OCI-LY1 (cell line): ENCODE results near the gene CNTNAP4.

ENCODE experiments used
- H2AFZ ChIP-seq: fragments of 200-600 bp; sonication (generic), shearing (Covaris generic); 2 replicates; pipeline ENCODE4 v1.6.0; 2014; ENCODE audit warnings: antibody characterized with exemption, mild to moderate bottlenecking, low read length
- H3F3A ChIP-seq: fragments of 200-600 bp; sonication (generic), shearing (Covaris generic); 2 replicates; pipeline ENCODE4 v1.6.0; 2014; ENCODE audit warnings: mild to moderate bottlenecking, antibody characterized with exemption, low read length, moderate library complexity; ENCODE audit not compliant: insufficient read depth
- H3K27ac ChIP-seq: fragments of 200-600 bp; sonication (generic); 2 replicates; pipeline ENCODE4 v1.5.1; 2014; ENCODE audit warnings: low read length, mixed run types, mild to moderate bottlenecking, low read depth; ENCODE audit not compliant: poor library complexity, severe bottlenecking
- H3K27me3 ChIP-seq: fragments of 200-600 bp; sonication (generic); 2 replicates; pipeline ENCODE4 v1.6.0; 2014; ENCODE audit warnings: antibody characterized with exemption, mild to moderate bottlenecking, low read length, moderate library complexity; ENCODE audit not compliant: insufficient read depth
- H3K36me3 ChIP-seq: fragments of 200-600 bp; sonication (generic); 2 replicates; pipeline ENCODE4 v1.6.1; 2014; ENCODE audit warnings: mild to moderate bottlenecking, antibody characterized with exemption, low read length, moderate library complexity, mixed read lengths; ENCODE audit not compliant: insufficient read depth
- H3K4me1 ChIP-seq: fragments of 200-600 bp; sonication (generic); 2 replicates; pipeline ENCODE4 v1.5.1; 2014; ENCODE audit warnings: mild to moderate bottlenecking, low read length, moderate library complexity; ENCODE audit not compliant: insufficient read depth, severe bottlenecking
- H3K4me2 ChIP-seq: fragments of 200-600 bp; sonication (generic), shearing (Covaris generic); 2 replicates; pipeline ENCODE4 v1.6.1; 2014; ENCODE audit warnings: low read length
- H3K4me3 ChIP-seq: fragments of 200-600 bp; sonication (generic); 2 replicates; pipeline ENCODE4 v1.5.1; 2014; ENCODE audit warnings: low read length, low read depth, mild to moderate bottlenecking, mixed read lengths; ENCODE audit not compliant: poor library complexity, severe bottlenecking
- H3K79me2 ChIP-seq: fragments of 200-600 bp; shearing (Covaris generic); 2 replicates; pipeline ENCODE4 v1.6.1; 2016; ENCODE audit warnings: mixed run types, low read length, mixed read lengths; ENCODE audit not compliant: insufficient read depth
- H3K9ac ChIP-seq: fragments of 200-600 bp; sonication (generic), shearing (Covaris generic); 2 replicates; pipeline ENCODE4 v1.6.1; 2014; ENCODE audit warnings: mild to moderate bottlenecking, low read length, mixed read lengths
- H3K9me2 ChIP-seq: fragments of 200-600 bp; sonication (generic), shearing (Covaris generic); 2 replicates; pipeline ENCODE4 v1.6.1; 2014; ENCODE audit warnings: low read depth, mild to moderate bottlenecking, low read length, mixed read lengths
- H3K9me3 ChIP-seq: fragments of 200-600 bp; shearing (Covaris generic); 2 replicates; pipeline ENCODE4 v1.6.1; 2014; ENCODE audit warnings: low read length, mixed read lengths
- H4K20me1 ChIP-seq: fragments of 200-600 bp; sonication (generic), shearing (Covaris generic); 2 replicates; pipeline ENCODE4 v1.6.0; 2016; ENCODE audit warnings: mild to moderate bottlenecking, low read length; ENCODE audit not compliant: insufficient read depth
- CTCF ChIP-seq: fragments of 200-600 bp; sonication (generic), shearing (Covaris generic); IDR thresholded peaks from 2 replicates; pipeline ENCODE4 v1.5.1; 2017; ENCODE audit warnings: mild to moderate bottlenecking, antibody characterized with exemption, low read length, moderate library complexity, mixed read lengths
- EZH2 ChIP-seq: fragments of 200-600 bp; sonication (generic), shearing (Covaris generic); IDR thresholded peaks from 2 replicates; pipeline ENCODE4 v1.8.0; 2017; ENCODE audit warnings: borderline replicate concordance, mixed run types, mild to moderate bottlenecking, antibody characterized with exemption, low read length, moderate library complexity, mixed read lengths

The CNTNAP4 gene

GRCh38 chr16:76529120-76529519, 251.9 kb downstream of the CNTNAP4 start:
- H2AFZ ChIP-seq = no peak overlapping the region
- H3K36me3 ChIP-seq = no peaks in the 10 kb centered on the region
- no peaks in the 10 kb centered on the region for H3K4me1 ChIP-seq
- H3K9me3 ChIP-seq = no peaks in the 10 kb centered on the region
- H4K20me1 ChIP-seq = no peaks in the 10 kb centered on the region
- no peak overlapping the region for H3K4me2 ChIP-seq
- H3F3A ChIP-seq = no peaks in the 10 kb centered on the region
- no peak overlapping the region for H3K4me3 ChIP-seq
- no peak overlapping the region for H3K9ac ChIP-seq
- H3K27me3 ChIP-seq = no peaks in the 10 kb centered on the region
- no peaks in the 10 kb centered on the region for H3K9me2 ChIP-seq
- H3K79me2 ChIP-seq = no peaks in the 10 kb centered on the region
- TF ChIP-seq EZH2 (no peak), CTCF (no peak)
- no peak overlapping the region for H3K27ac ChIP-seq

- TF ChIP-seq CTCF (no peak), EZH2 (no peak)
Measured at GRCh38 chr16:76531236-76531635, 254.0 kb downstream of the CNTNAP4 start.

GRCh38 chr16:76532188-76532973, 255.2 kb downstream of the CNTNAP4 start:
- Histone ChIP-seq H3K4me1 (no peaks in the 10 kb centered on the region), H3K27me3 (no peaks in the 10 kb centered on the region), H3K4me2 (no peak overlapping the region), H4K20me1 (no peaks in the 10 kb centered on the region), H3K79me2 (no peaks in the 10 kb centered on the region), H3K36me3 (no peaks in the 10 kb centered on the region), H3K4me3 (no peak overlapping the region), H3K27ac (no peak overlapping the region), H3F3A (no peaks in the 10 kb centered on the region), H3K9me3 (no peaks in the 10 kb centered on the region), H3K9me2 (no peaks in the 10 kb centered on the region), H2AFZ (no peak overlapping the region), H3K9ac (no peak overlapping the region)
- TF ChIP-seq CTCF (no peak), EZH2 (no peak)

More at GRCh38 chr16:76531236-76531635, 254.0 kb downstream of the CNTNAP4 start:
- H3K36me3 ChIP-seq = no peaks in the 10 kb centered on the region
- no peak overlapping the region for H2AFZ ChIP-seq
- no peaks in the 10 kb centered on the region for H3K9me2 ChIP-seq
- no peaks in the 10 kb centered on the region for H3F3A ChIP-seq
- H3K4me3 ChIP-seq = no peak overlapping the region
- no peaks in the 10 kb centered on the region for H3K4me1 ChIP-seq
- no peaks in the 10 kb centered on the region for H4K20me1 ChIP-seq
- no peaks in the 10 kb centered on the region for H3K27me3 ChIP-seq
- H3K4me2 ChIP-seq = no peak overlapping the region
- H3K79me2 ChIP-seq = no peaks in the 10 kb centered on the region
- no peaks in the 10 kb centered on the region for H3K9me3 ChIP-seq
- H3K9ac ChIP-seq = no peak overlapping the region
- H3K27ac ChIP-seq = no peak overlapping the region
